Stimulated activated naive CD8-positive, alpha-beta T cell treated with anti-CD3 and anti-CD28 coated beads, Interleukin-15, amount 100 ng/mL, for 72 hours (primary cell): ENCODE measurements around the gene CLGN.
A peak's percentile ranks its signal among the peaks of the same experiment; 100 is the strongest.
"Not testable (repeated sequence)": the region's sequence is repeated elsewhere in the genome, so short reads cannot be mapped to it uniquely, and the experiment has no call there.

Experiments used
- ATAC-seq: fragments of 150-1000 bp; cut with Tn5 transposase; 2 replicates; pipeline ENCODE4 v1.10.0; 2021; ENCODE audit warnings: mild to moderate bottlenecking, moderate library complexity
- DNase-seq, 2 donors: peaks; one replicate each; pipeline ENCODE4 v3.0.0; 2021 to 2022
- H3K27ac Mint-ChIP-seq, 2 donors: one replicate each; pipeline ENCODE4 v1.8.0; 2022; ENCODE audit warnings: mild to moderate bottlenecking in 2 of 2, mixed read lengths in 2 of 2, moderate library complexity in 2 of 2
- H3K27me3 Mint-ChIP-seq: one replicate; pipeline ENCODE4 v1.8.0; 2022; ENCODE audit warnings: mixed read lengths
- H3K4me1 Mint-ChIP-seq: one replicate; pipeline ENCODE4 v1.8.0; 2022; ENCODE audit warnings: mild to moderate bottlenecking, mixed read lengths
- H3K4me3 Mint-ChIP-seq, 2 donors: one replicate each; pipeline ENCODE4 v1.8.0; 2022; ENCODE audit warnings: mild to moderate bottlenecking in 2 of 2, mixed read lengths in 2 of 2, moderate library complexity in 1 of 2
- H3K9me3 Mint-ChIP-seq, 2 donors: one replicate each; pipeline ENCODE4 v1.8.0; 2022; ENCODE audit warnings: mixed read lengths in 2 of 2

The CLGN gene

GRCh38 chr4:140427106-140427918, at the start of gene CLGN:
CLGN (minus strand) TSS chr4:140427648; CDS start chr4:140413078, 14,570 bp downstream.
- DNase-seq = peak; percentile 61 to 63
- ATAC-seq = peak; percentile 90
- Mint-ChIP-seq H3K4me3 (peak within 1 kb of the TSS; percentile 74 to 80), H3K4me1 (peaks cover 13% of the 10 kb centered on the region), H3K27ac (peak within 1 kb of the TSS in 1 of 2 donors; percentile 13), H3K9me3 (no peaks in the 10 kb centered on the region), H3K27me3 (peaks cover 84% of the 10 kb centered on the region)

- DNase-seq (no peak), ATAC-seq (no peak)
- Mint-ChIP-seq H3K27me3 (peaks cover 11% of the 10 kb centered on the region), H3K4me3 (no peak overlapping the region), H3K27ac (no peak overlapping the region), H3K4me1 (no peaks in the 10 kb centered on the region), H3K9me3 (no peaks in the 10 kb centered on the region)
Measured at GRCh38 chr4:140472156-140472555, 44.7 kb upstream of the CLGN start.

GRCh38 chr4:140469791-140470733, 42.6 kb upstream of the CLGN start:
- Mint-ChIP-seq H3K9me3 (no peaks in the 10 kb centered on the region), H3K4me1 (no peaks in the 10 kb centered on the region), H3K27me3 (peaks cover 11% of the 10 kb centered on the region), H3K27ac (no peak overlapping the region), H3K4me3 (no peak overlapping the region)
- ATAC-seq = no peak
- DNase-seq = no peak

- Mint-ChIP-seq H3K27me3 (peaks cover 21% of the 10 kb centered on the region), H3K9me3 (no peaks in the 10 kb centered on the region), H3K4me1 (no peaks in the 10 kb centered on the region), H3K27ac (no peak overlapping the region), H3K4me3 (no peak overlapping the region)
- ATAC-seq (no peak), DNase-seq (no peak)
Measured at GRCh38 chr4:140466146-140466545, 38.7 kb upstream of the CLGN start.

- no peaks in the 10 kb centered on the region for H3K9me3 Mint-ChIP-seq
- peaks cover 10% of the 10 kb centered on the region for H3K27me3 Mint-ChIP-seq
- no peak overlapping the region for H3K27ac Mint-ChIP-seq
- no peaks in the 10 kb centered on the region for H3K4me1 Mint-ChIP-seq
- ATAC-seq = no peak
- H3K4me3 Mint-ChIP-seq = no peak overlapping the region
- DNase-seq = no peak
Measured at GRCh38 chr4:140463614-140464013, 36.2 kb upstream of the CLGN start.

- Mint-ChIP-seq H3K4me3 (no peak overlapping the region), H3K27me3 (peaks cover 10% of the 10 kb centered on the region), H3K9me3 (no peaks in the 10 kb centered on the region), H3K4me1 (no peaks in the 10 kb centered on the region), H3K27ac (no peak overlapping the region)
- ATAC-seq = no peak
- DNase-seq = no peak
Measured at GRCh38 chr4:140463182-140463581, 35.7 kb upstream of the CLGN start.

GRCh38 chr4:140450352-140450751, 22.9 kb upstream of the CLGN start:
- Mint-ChIP-seq H3K4me1 (no peaks in the 10 kb centered on the region), H3K27me3 (peaks cover 43% of the 10 kb centered on the region), H3K9me3 (no peaks in the 10 kb centered on the region), H3K27ac (no peak overlapping the region), H3K4me3 (no peak overlapping the region)
- DNase-seq (no peak), ATAC-seq (no peak)

- Mint-ChIP-seq H3K4me3 (no peak overlapping the region), H3K4me1 (no peaks in the 10 kb centered on the region), H3K27me3 (peaks cover 33% of the 10 kb centered on the region), H3K27ac (no peak overlapping the region), H3K9me3 (no peaks in the 10 kb centered on the region)
- DNase-seq = no peak
- ATAC-seq = no peak
Measured at GRCh38 chr4:140448830-140449229, 21.4 kb upstream of the CLGN start.

GRCh38 chr4:140448162-140448561, 20.7 kb upstream of the CLGN start:
- Mint-ChIP-seq H3K4me3 (no peak overlapping the region), H3K27ac (no peak overlapping the region), H3K27me3 (peaks cover 30% of the 10 kb centered on the region), H3K4me1 (no peaks in the 10 kb centered on the region), H3K9me3 (no peaks in the 10 kb centered on the region)
- DNase-seq (no peak), ATAC-seq (no peak)

GRCh38 chr4:140444347-140444746, 16.9 kb upstream of the CLGN start:
- not testable (repeated sequence) for H3K4me1 Mint-ChIP-seq, ATAC-seq, H3K9me3 Mint-ChIP-seq, H3K4me3 Mint-ChIP-seq, DNase-seq, H3K27ac Mint-ChIP-seq
- H3K27me3 Mint-ChIP-seq = peaks cover 30% of the 10 kb centered on the region

- H3K9me3 Mint-ChIP-seq = no peaks in the 10 kb centered on the region
- DNase-seq (no peak), ATAC-seq (no peak)
- H3K27me3 Mint-ChIP-seq = no peaks in the 10 kb centered on the region
- no peak overlapping the region for H3K4me3 Mint-ChIP-seq
- no peaks in the 10 kb centered on the region for H3K4me1 Mint-ChIP-seq
- H3K27ac Mint-ChIP-seq = no peak overlapping the region
Measured at GRCh38 chr4:140439644-140440142, 12.2 kb upstream of the CLGN start.

- Mint-ChIP-seq H3K4me1 (peaks cover 13% of the 10 kb centered on the region), H3K27ac (peak overlapping the region in 1 of 2 donors; percentile 13), H3K9me3 (no peaks in the 10 kb centered on the region), H3K4me3 (peak overlapping the region; percentile 74 to 80), H3K27me3 (peaks cover 78% of the 10 kb centered on the region)
- DNase-seq (no peak), ATAC-seq (no peak)
Measured at GRCh38 chr4:140427919-140428471, 547 bp upstream of the CLGN start.

- peak; percentile 52 for ATAC-seq
- no peaks in the 10 kb centered on the region for H3K9me3 Mint-ChIP-seq
- no peak overlapping the region for H3K27ac Mint-ChIP-seq
- H3K4me1 Mint-ChIP-seq = peaks cover 13% of the 10 kb centered on the region
- H3K27me3 Mint-ChIP-seq = peaks cover 79% of the 10 kb centered on the region
- no peak for DNase-seq
- H3K4me3 Mint-ChIP-seq = peak overlapping the region; percentile 74 to 80
Measured at GRCh38 chr4:140426610-140427105, 790 bp downstream of the CLGN start.

GRCh38 chr4:140423106-140423505, 4.3 kb downstream of the CLGN start:
- Mint-ChIP-seq H3K9me3 (no peaks in the 10 kb centered on the region), H3K27ac (no peak overlapping the region), H3K4me3 (no peak overlapping the region), H3K27me3 (peaks cover 57% of the 10 kb centered on the region), H3K4me1 (peaks cover 13% of the 10 kb centered on the region)
- ATAC-seq (no peak), DNase-seq (no peak)
